Measurements from ENCODE around the gene GPR84.

DNA sequence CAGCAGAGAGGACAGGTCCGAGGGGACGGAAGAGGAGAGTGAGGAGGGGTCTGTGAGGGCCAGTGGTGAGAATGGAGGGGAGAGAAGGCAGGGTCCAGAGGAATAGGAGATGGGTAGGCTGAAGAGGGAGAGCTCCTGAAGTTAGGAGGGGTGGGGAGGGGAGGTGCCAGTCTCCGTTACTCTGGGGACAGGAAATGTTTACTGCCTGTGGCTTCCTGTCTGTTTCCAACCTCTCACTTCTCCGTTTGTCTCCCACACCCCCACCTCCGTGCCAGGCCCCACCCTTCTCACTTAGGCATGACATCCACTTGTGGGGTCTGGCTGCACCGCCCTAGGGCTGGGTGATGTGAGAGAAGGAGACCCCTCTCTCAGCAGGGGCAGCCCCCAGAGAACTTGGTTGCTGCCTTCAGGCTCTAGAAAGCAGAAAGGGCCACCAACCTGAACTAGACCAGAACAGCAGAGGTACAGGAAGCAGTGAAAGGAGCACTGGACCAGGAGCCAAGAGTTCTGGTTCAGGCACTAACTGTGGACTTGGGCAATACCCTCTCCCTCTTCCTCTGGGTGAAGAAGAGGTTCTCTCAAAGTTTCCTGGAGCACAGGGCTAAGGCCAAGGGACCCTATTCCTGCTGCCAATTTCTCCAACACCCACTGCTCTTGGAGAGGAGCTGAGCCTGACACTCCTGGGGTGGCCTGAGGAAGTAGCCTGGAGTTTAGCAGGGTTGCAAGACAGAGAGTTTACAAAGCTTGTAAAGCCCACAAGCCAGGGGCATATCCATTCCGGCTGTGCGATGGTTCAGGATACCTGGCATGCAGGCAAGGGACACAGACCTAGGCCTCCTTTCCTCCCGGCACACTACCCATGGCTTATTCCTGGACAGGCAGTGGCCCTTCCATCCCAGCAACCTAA is 49.3 kb upstream of the GPR84 start:
- TF ChIP-seq, protein P1, sequence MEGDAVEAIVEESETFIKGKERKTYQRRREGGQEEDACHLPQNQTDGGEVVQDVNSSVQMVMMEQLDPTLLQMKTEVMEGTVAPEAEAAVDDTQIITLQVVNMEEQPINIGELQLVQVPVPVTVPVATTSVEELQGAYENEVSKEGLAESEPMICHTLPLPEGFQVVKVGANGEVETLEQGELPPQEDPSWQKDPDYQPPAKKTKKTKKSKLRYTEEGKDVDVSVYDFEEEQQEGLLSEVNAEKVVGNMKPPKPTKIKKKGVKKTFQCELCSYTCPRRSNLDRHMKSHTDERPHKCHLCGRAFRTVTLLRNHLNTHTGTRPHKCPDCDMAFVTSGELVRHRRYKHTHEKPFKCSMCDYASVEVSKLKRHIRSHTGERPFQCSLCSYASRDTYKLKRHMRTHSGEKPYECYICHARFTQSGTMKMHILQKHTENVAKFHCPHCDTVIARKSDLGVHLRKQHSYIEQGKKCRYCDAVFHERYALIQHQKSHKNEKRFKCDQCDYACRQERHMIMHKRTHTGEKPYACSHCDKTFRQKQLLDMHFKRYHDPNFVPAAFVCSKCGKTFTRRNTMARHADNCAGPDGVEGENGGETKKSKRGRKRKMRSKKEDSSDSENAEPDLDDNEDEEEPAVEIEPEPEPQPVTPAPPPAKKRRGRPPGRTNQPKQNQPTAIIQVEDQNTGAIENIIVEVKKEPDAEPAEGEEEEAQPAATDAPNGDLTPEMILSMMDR (optimal IDR thresholded peaks at IDR 0.05 in 1 of 3, IDR thresholded peaks at IDR 0.05 in 1 of 3, conservative IDR thresholded peaks at IDR 0.05 in 1 of 3; ENCODE audit: extremely low read depth in 1 of 3, insufficient read depth in 2 of 3, low read length in 3 of 3) = no peak
- TF ChIP-seq EZH2 (IDR thresholded peaks at IDR 0.05; ENCODE audit: low read length) = no peak

Measured in keratinocyte (primary cell).